ENCODE data around the gene ERGIC1.

The ERGIC1 gene

DNA sequence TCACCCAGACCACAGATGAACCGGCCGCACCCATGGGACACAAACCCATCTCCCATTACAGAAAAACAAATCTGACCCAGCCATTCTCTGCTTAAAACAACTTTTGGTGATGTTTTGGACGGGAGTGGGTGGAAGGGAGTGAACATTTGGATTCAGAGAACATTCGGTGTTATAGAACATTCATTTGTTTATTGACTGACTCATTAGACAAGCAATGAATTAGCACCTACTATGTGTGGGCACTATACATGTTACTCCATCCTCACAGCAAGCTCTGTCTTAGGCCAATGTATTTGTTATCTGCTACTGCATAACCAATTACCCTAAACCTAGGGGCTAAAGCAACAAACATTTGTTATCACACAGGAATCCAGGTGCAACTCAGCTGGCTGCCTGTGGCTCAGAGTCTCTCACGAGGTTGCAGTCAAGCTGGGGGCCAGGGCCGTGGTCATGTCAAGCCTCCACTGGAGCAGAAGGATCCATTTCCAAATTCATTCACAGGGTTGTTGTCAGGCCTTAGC, 5.1 kb upstream of the ERGIC1 start:
- Histone ChIP-seq H3K4me1 (ENCODE audit: insufficient read depth, low read length, poor library complexity, severe bottlenecking) (peaks cover 3% of the 10 kb centered on the region), H3K36me3 (ENCODE audit: insufficient read depth, low read length) (no peaks in the 10 kb centered on the region), H3F3A (ENCODE audit: low read depth) (no peaks in the 10 kb centered on the region), H3K79me2 (ENCODE audit: insufficient read depth, low read length) (no peaks in the 10 kb centered on the region), H4K20me1 (ENCODE audit: insufficient read depth, low read length, poor library complexity, severe bottlenecking) (no peaks in the 10 kb centered on the region), H3K4me3 (ENCODE audit: low read length, poor library complexity, severe bottlenecking) (no peak overlapping the region), H3K9me2 (replicated peaks; ENCODE audit: low read depth, low read length) (no peaks in the 10 kb centered on the region), H3K9me3 (ENCODE audit: insufficient read depth, low read depth, low read length) (peaks cover 3% of the 10 kb centered on the region; the same call in 1 of the 2 replicates), H3K9ac (ENCODE audit: low read depth, low read length, poor library complexity, severe bottlenecking) (no peak overlapping the region), H2AFZ (ENCODE audit: low read length) (no peak overlapping the region), H3K4me2 (ENCODE audit: low read depth, low read length, poor library complexity, severe bottlenecking) (no peak overlapping the region), H3K27me3 (ENCODE audit: insufficient read depth, low read length, poor library complexity, severe bottlenecking) (no peaks in the 10 kb centered on the region)
- TF ChIP-seq, protein P1, sequence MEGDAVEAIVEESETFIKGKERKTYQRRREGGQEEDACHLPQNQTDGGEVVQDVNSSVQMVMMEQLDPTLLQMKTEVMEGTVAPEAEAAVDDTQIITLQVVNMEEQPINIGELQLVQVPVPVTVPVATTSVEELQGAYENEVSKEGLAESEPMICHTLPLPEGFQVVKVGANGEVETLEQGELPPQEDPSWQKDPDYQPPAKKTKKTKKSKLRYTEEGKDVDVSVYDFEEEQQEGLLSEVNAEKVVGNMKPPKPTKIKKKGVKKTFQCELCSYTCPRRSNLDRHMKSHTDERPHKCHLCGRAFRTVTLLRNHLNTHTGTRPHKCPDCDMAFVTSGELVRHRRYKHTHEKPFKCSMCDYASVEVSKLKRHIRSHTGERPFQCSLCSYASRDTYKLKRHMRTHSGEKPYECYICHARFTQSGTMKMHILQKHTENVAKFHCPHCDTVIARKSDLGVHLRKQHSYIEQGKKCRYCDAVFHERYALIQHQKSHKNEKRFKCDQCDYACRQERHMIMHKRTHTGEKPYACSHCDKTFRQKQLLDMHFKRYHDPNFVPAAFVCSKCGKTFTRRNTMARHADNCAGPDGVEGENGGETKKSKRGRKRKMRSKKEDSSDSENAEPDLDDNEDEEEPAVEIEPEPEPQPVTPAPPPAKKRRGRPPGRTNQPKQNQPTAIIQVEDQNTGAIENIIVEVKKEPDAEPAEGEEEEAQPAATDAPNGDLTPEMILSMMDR (conservative IDR thresholded peaks at IDR 0.05; ENCODE audit: low read length), result no peak
- TF ChIP-seq EZH2phosphoT487 (IDR thresholded peaks at IDR 0.05; ENCODE audit: borderline replicate concordance), result no peak

DNA sequence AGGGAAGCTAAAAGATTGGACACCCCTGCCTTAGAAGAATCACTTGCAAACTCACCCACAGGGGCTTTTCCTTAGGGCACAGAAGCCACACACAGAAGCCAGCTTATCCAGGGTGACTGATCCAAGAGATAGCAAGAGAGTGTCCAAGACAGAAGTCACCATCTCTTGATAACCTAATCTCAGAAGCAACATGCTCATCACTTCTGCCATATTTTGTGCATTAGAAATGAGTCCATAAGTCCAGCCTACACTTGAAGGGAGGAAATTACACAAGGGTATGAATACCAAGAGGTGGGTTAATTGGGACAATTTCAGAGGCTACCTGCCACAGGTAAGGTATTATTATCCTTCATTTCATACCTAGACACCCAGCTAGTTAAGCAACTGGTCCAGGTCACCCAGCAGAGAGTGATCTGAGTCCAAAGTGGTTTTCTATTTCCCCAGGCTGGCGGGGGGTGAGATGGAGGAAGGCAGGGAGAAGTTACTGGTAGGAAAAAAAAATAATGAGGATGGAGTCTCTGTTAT, 3.7 kb upstream of the ERGIC1 start:
- H3K36me3 ChIP-seq (ENCODE audit: insufficient read depth, low read length), result no peaks in the 10 kb centered on the region
- no peaks in the 10 kb centered on the region for H3K27me3 ChIP-seq (ENCODE audit: insufficient read depth, low read length, poor library complexity, severe bottlenecking)
- TF ChIP-seq, protein P1 (conservative IDR thresholded peaks at IDR 0.05; ENCODE audit: low read length), result no peak
- TF ChIP-seq EZH2phosphoT487 (IDR thresholded peaks at IDR 0.05; ENCODE audit: borderline replicate concordance), result no peak
- H3K4me2 ChIP-seq (ENCODE audit: low read depth, low read length, poor library complexity, severe bottlenecking), result no peak overlapping the region
- no peak overlapping the region for H3K9ac ChIP-seq (ENCODE audit: low read depth, low read length, poor library complexity, severe bottlenecking)
- H3K4me3 ChIP-seq (ENCODE audit: low read length, poor library complexity, severe bottlenecking), result no peak overlapping the region
- no peak overlapping the region for H2AFZ ChIP-seq (ENCODE audit: low read length)
- H3F3A ChIP-seq (ENCODE audit: low read depth), result no peaks in the 10 kb centered on the region
- H3K9me2 ChIP-seq (replicated peaks; ENCODE audit: low read depth, low read length), result no peaks in the 10 kb centered on the region
- H3K4me1 ChIP-seq (ENCODE audit: insufficient read depth, low read length, poor library complexity, severe bottlenecking), result peaks cover 3% of the 10 kb centered on the region
- peaks cover 10% of the 10 kb centered on the region for H3K79me2 ChIP-seq (ENCODE audit: insufficient read depth, low read length)
- peaks cover 3% of the 10 kb centered on the region; the same call in 1 of the 2 replicates for H3K9me3 ChIP-seq (ENCODE audit: insufficient read depth, low read depth, low read length)
- no peaks in the 10 kb centered on the region for H4K20me1 ChIP-seq (ENCODE audit: insufficient read depth, low read length, poor library complexity, severe bottlenecking)

DNA sequence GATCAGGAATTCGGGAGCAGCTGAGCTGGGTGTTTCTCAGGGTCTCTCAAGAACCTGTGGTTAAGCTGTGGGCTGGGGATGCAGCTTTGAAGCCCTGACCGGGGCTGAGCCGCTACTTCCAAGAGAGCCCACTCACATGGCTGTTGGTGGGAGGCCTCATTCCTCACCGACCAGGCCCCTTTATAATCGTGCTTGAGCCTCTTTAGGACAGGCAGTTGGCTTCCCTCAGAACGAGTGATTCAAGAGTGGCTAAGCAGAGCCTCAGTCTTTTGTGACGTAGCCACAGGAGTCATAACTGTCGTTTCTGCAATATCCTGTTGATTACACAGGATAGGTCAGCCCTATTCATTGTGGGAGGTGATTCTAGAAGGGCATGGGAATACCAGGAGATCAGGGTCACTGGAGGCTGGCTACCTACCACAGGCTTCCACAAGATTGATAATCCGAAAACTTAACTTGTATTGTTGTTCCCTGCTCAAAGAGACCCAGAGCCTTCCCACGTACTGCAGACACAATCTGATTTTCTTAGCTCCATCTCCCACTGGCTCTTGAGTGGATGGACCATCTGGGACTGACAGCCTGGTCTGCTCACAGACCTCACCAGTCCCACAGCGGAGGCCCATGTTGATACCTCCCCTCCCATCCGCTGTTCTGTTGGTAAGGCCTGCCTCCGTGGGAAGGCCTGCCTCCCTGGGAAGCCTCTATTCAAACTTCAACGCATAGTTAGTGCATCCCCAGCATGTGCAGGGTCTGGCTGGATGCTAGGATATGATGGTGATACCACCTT, 3.0 kb upstream of the ERGIC1 start:
- Histone ChIP-seq H3F3A (ENCODE audit: low read depth) (no peaks in the 10 kb centered on the region), H3K9ac (ENCODE audit: low read depth, low read length, poor library complexity, severe bottlenecking) (no peak overlapping the region), H2AFZ (ENCODE audit: low read length) (no peak overlapping the region; the same call in 1 of the 2 replicates)

More for the DNA sequence above, 3.0 kb upstream of the ERGIC1 start:
- Histone ChIP-seq H3K4me3 (ENCODE audit: low read length, poor library complexity, severe bottlenecking) (no peak overlapping the region), H3K4me2 (ENCODE audit: low read depth, low read length, poor library complexity, severe bottlenecking) (no peak overlapping the region), H3K9me3 (ENCODE audit: insufficient read depth, low read depth, low read length) (no peaks in the 10 kb centered on the region), H3K27me3 (ENCODE audit: insufficient read depth, low read length, poor library complexity, severe bottlenecking) (no peaks in the 10 kb centered on the region), H4K20me1 (ENCODE audit: insufficient read depth, low read length, poor library complexity, severe bottlenecking) (no peaks in the 10 kb centered on the region), H3K9me2 (replicated peaks; ENCODE audit: low read depth, low read length) (no peaks in the 10 kb centered on the region), H3K4me1 (ENCODE audit: insufficient read depth, low read length, poor library complexity, severe bottlenecking) (peaks cover 3% of the 10 kb centered on the region), H3K79me2 (ENCODE audit: insufficient read depth, low read length) (peaks cover 18% of the 10 kb centered on the region), H3K36me3 (ENCODE audit: insufficient read depth, low read length) (no peaks in the 10 kb centered on the region)
- no peak for TF ChIP-seq EZH2phosphoT487 (IDR thresholded peaks at IDR 0.05; ENCODE audit: borderline replicate concordance)
- TF ChIP-seq, protein P1 (conservative IDR thresholded peaks at IDR 0.05; ENCODE audit: low read length), result no peak
